ENCODE measurements around the gene CADM1. TPM values are rescaled to one million over a fixed set of nuclear protein-coding genes. Genes with fewer than 3 reads are reported as not detected.

The CADM1 gene
- total RNA-seq, 1 donor from 2014 or later = 41.7 TPM

- TF ChIP-seq CTCF (IDR thresholded peaks at IDR 0.05; ENCODE audit: insufficient read depth, low read length, poor library complexity, severe bottlenecking) = no peak
- no peaks in the 10 kb centered on the region for H3K36me3 ChIP-seq (ENCODE audit: control insufficient read depth, insufficient read depth, low read length)
- H3K27me3 ChIP-seq (ENCODE audit: control insufficient read depth, insufficient read depth, low read length) = no peaks in the 10 kb centered on the region
- no peak for DNase-seq (ENCODE audit: low read depth)
- H3K4me3 ChIP-seq (ENCODE audit: low read depth, low read length) = no peak overlapping the region
Measured at GRCh38 chr11:115407496-115407895, 96.7 kb downstream of the CADM1 start.

GRCh38 chr11:115406404-115406803, 97.8 kb downstream of the CADM1 start:
- H3K27me3 ChIP-seq (ENCODE audit: control insufficient read depth, insufficient read depth, low read length) = no peaks in the 10 kb centered on the region
- H3K36me3 ChIP-seq (ENCODE audit: control insufficient read depth, insufficient read depth, low read length) = no peaks in the 10 kb centered on the region
- no peak overlapping the region for H3K4me3 ChIP-seq (ENCODE audit: low read depth, low read length)
- no peak for TF ChIP-seq CTCF (IDR thresholded peaks at IDR 0.05; ENCODE audit: insufficient read depth, low read length, poor library complexity, severe bottlenecking)
- no peak for DNase-seq (ENCODE audit: low read depth)

- no peaks in the 10 kb centered on the region for H3K36me3 ChIP-seq (ENCODE audit: control insufficient read depth, insufficient read depth, low read length)
- DNase-seq (ENCODE audit: low read depth) = no peak
- no peak overlapping the region for H3K4me3 ChIP-seq (ENCODE audit: low read depth, low read length)
- no peak for TF ChIP-seq CTCF (IDR thresholded peaks at IDR 0.05; ENCODE audit: insufficient read depth, low read length, poor library complexity, severe bottlenecking)
- H3K27me3 ChIP-seq (ENCODE audit: control insufficient read depth, insufficient read depth, low read length) = no peaks in the 10 kb centered on the region
Measured at GRCh38 chr11:115398333-115399080, 105.7 kb downstream of the CADM1 start.

GRCh38 chr11:115396533-115396932, 107.7 kb downstream of the CADM1 start:
- Histone ChIP-seq H3K36me3 (ENCODE audit: control insufficient read depth, insufficient read depth, low read length) (no peaks in the 10 kb centered on the region), H3K27me3 (ENCODE audit: control insufficient read depth, insufficient read depth, low read length) (no peaks in the 10 kb centered on the region), H3K4me3 (ENCODE audit: low read depth, low read length) (no peak overlapping the region)
- no peak for TF ChIP-seq CTCF (IDR thresholded peaks at IDR 0.05; ENCODE audit: insufficient read depth, low read length, poor library complexity, severe bottlenecking)
- no peak for DNase-seq (ENCODE audit: low read depth)

GRCh38 chr11:115393950-115394349, 110.3 kb downstream of the CADM1 start:
- Histone ChIP-seq H3K27me3 (ENCODE audit: control insufficient read depth, insufficient read depth, low read length) (no peaks in the 10 kb centered on the region), H3K36me3 (ENCODE audit: control insufficient read depth, insufficient read depth, low read length) (no peaks in the 10 kb centered on the region), H3K4me3 (ENCODE audit: low read depth, low read length) (no peak overlapping the region)
- no peak for DNase-seq (ENCODE audit: low read depth)
- no peak for TF ChIP-seq CTCF (IDR thresholded peaks at IDR 0.05; ENCODE audit: insufficient read depth, low read length, poor library complexity, severe bottlenecking)

GRCh38 chr11:115391598-115391997, 112.6 kb downstream of the CADM1 start:
- H3K36me3 ChIP-seq (ENCODE audit: control insufficient read depth, insufficient read depth, low read length) = no peaks in the 10 kb centered on the region
- no peak for TF ChIP-seq CTCF (IDR thresholded peaks at IDR 0.05; ENCODE audit: insufficient read depth, low read length, poor library complexity, severe bottlenecking)
- H3K27me3 ChIP-seq (ENCODE audit: control insufficient read depth, insufficient read depth, low read length) = no peaks in the 10 kb centered on the region
- no peak for DNase-seq (ENCODE audit: low read depth)
- no peak overlapping the region for H3K4me3 ChIP-seq (ENCODE audit: low read depth, low read length)
